Thymus (tissue), 11 donors: Measurements from ENCODE around the gene DSCAM. TPM values are rescaled to one million over a fixed set of nuclear protein-coding genes. Genes with fewer than 3 reads are reported as not detected.

Source experiments
- DNase-seq, 9 donors: peaks; one replicate each; pipeline ENCODE4 v3.0.0-alpha.2; 2013; ENCODE audit warnings: low spot score in 9 of 9, low read depth in 6 of 9, missing footprints in 1 of 9
- H3K27ac ChIP-seq, 2 donors: one replicate each; pipeline ENCODE4 v1.5.1; 2013; ENCODE audit warnings: control low read depth in 1 of 2, low read depth in 1 of 2, low read length in 1 of 2, mild to moderate bottlenecking in 1 of 2, moderate library complexity in 1 of 2
- H3K27me3 ChIP-seq, 2 donors: one replicate each; pipeline ENCODE4 v1.5.1; 2013; ENCODE audit warnings: low read length in 1 of 2; ENCODE audit not compliant: control insufficient read depth in 2 of 2, insufficient read depth in 1 of 2
- H3K36me3 ChIP-seq, 2 donors: one replicate each; pipeline ENCODE4 v1.5.1; 2013; ENCODE audit warnings: low read length in 1 of 2, mild to moderate bottlenecking in 1 of 2, moderate library complexity in 1 of 2; ENCODE audit not compliant: control insufficient read depth in 2 of 2, insufficient read depth in 2 of 2
- H3K4me1 ChIP-seq, 2 donors: one replicate each; pipeline ENCODE4 v1.5.1; 2013; ENCODE audit warnings: low read length in 2 of 2; ENCODE audit not compliant: control insufficient read depth in 2 of 2, insufficient read depth in 2 of 2
- H3K4me3 ChIP-seq, 2 donors: one replicate each; pipeline ENCODE4 v1.5.1; 2013; ENCODE audit warnings: low read length in 2 of 2, control low read depth in 1 of 2, mild to moderate bottlenecking in 1 of 2
- H3K9me3 ChIP-seq, 2 donors: one replicate each; pipeline ENCODE4 v1.5.1; 2013; ENCODE audit warnings: low read length in 1 of 2, mild to moderate bottlenecking in 1 of 2; ENCODE audit not compliant: control insufficient read depth in 2 of 2, insufficient read depth in 1 of 2
- WGBS: extraction: QIAGEN DNeasy Blood & Tissue Kit; methylation state at CpG from one replicate; pipeline ENCODE4 v1.1.7; 2013; 5-methylcytosine and 5-hydroxymethylcytosine counted together
- polyA plus RNA-seq: library from polyadenylated mRNA; stranded (reverse); fragments of 200-250 nt; gene quantifications from one replicate; pipeline ENCODE4 v1.2.3, GENCODE V29; 2013
- total RNA-seq: library from RNA; stranded (reverse); fragments of 120-200 nt; gene quantifications from one replicate; pipeline ENCODE4 v1.2.4, GENCODE V29; 2013
- donor health status: healthy.

DSCAM gene
- total and polyA plus RNA-seq, 2 donors, result 0.02 to 0.05 TPM

- no peak overlapping the region for H3K4me3 ChIP-seq
- no peaks in the 10 kb centered on the region for H3K4me1 ChIP-seq
- H3K27ac ChIP-seq, result no peak overlapping the region
- peaks cover 0 to 7% of the 10 kb centered on the region in 2 donors for H3K9me3 ChIP-seq
- WGBS, result 95% methylated on average over 4 of the region's 4 CpGs
- H3K36me3 ChIP-seq, result no peaks in the 10 kb centered on the region
- no peak for DNase-seq
- no peaks in the 10 kb centered on the region for H3K27me3 ChIP-seq
Observed at GRCh38 chr21:40613546-40614030, 233.4 kb downstream of the DSCAM start.

GRCh38 chr21:40610345-40610744, 236.6 kb downstream of the DSCAM start:
- WGBS, result 91% methylated on average over 6 of the region's 6 CpGs
- DNase-seq, result no peak

GRCh38 chr21:40606341-40606740, 240.6 kb downstream of the DSCAM start:
- Histone ChIP-seq H3K4me1 (no peaks in the 10 kb centered on the region), H3K27ac (no peak overlapping the region), H3K9me3 (no peaks in the 10 kb centered on the region), H3K4me3 (no peak overlapping the region), H3K36me3 (no peaks in the 10 kb centered on the region), H3K27me3 (no peaks in the 10 kb centered on the region)
- WGBS, result 75% methylated on average over 2 of the region's 2 CpGs
- no peak for DNase-seq

More at GRCh38 chr21:40610345-40610744, 236.6 kb downstream of the DSCAM start:
- Histone ChIP-seq H3K4me3 (no peak overlapping the region), H3K4me1 (no peaks in the 10 kb centered on the region), H3K36me3 (no peaks in the 10 kb centered on the region), H3K27me3 (no peaks in the 10 kb centered on the region), H3K9me3 (no peaks in the 10 kb centered on the region), H3K27ac (no peak overlapping the region)

GRCh38 chr21:40605094-40605493, 241.9 kb downstream of the DSCAM start:
- Histone ChIP-seq H3K9me3 (no peaks in the 10 kb centered on the region), H3K27me3 (no peaks in the 10 kb centered on the region), H3K4me1 (no peaks in the 10 kb centered on the region), H3K4me3 (no peak overlapping the region), H3K27ac (no peak overlapping the region), H3K36me3 (no peaks in the 10 kb centered on the region)
- WGBS, result 94% methylated on average over 4 of the region's 4 CpGs
- DNase-seq, result no peak

- H3K27me3 ChIP-seq, result no peaks in the 10 kb centered on the region
- no peaks in the 10 kb centered on the region for H3K4me1 ChIP-seq
- H3K27ac ChIP-seq, result no peak overlapping the region
- DNase-seq, result no peak
- H3K36me3 ChIP-seq, result no peaks in the 10 kb centered on the region
- H3K9me3 ChIP-seq, result no peaks in the 10 kb centered on the region
- H3K4me3 ChIP-seq, result no peak overlapping the region
- 94% methylated on average over 1 of the region's 1 CpG for WGBS
Observed at GRCh38 chr21:40603774-40604173, 243.2 kb downstream of the DSCAM start.

- Histone ChIP-seq H3K36me3 (no peaks in the 10 kb centered on the region), H3K9me3 (no peaks in the 10 kb centered on the region), H3K27ac (no peak overlapping the region), H3K4me1 (no peaks in the 10 kb centered on the region), H3K27me3 (no peaks in the 10 kb centered on the region), H3K4me3 (no peak overlapping the region)
- WGBS, result 95% methylated on average over 4 of the region's 4 CpGs
- DNase-seq, result no peak
Observed at GRCh38 chr21:40602080-40602479, 244.9 kb downstream of the DSCAM start.

- 93% methylated on average over 8 of the region's 8 CpGs for WGBS
Observed at GRCh38 chr21:40595806-40596205, 251.2 kb downstream of the DSCAM start.

GRCh38 chr21:40587736-40588346, 259.1 kb downstream of the DSCAM start:
- Histone ChIP-seq H3K27me3 (no peaks in the 10 kb centered on the region), H3K4me3 (no peak overlapping the region), H3K36me3 (no peaks in the 10 kb centered on the region), H3K4me1 (no peaks in the 10 kb centered on the region), H3K9me3 (no peaks in the 10 kb centered on the region), H3K27ac (no peak overlapping the region)
- no peak for DNase-seq
- 96% methylated on average over 3 of the region's 3 CpGs for WGBS

More at GRCh38 chr21:40595806-40596205, 251.2 kb downstream of the DSCAM start:
- H3K36me3 ChIP-seq, result no peaks in the 10 kb centered on the region
- DNase-seq, result no peak
- no peaks in the 10 kb centered on the region for H3K4me1 ChIP-seq
- H3K9me3 ChIP-seq, result peaks cover 0 to 3% of the 10 kb centered on the region in 2 donors
- H3K27me3 ChIP-seq, result no peaks in the 10 kb centered on the region
- no peak overlapping the region for H3K4me3 ChIP-seq
- H3K27ac ChIP-seq, result no peak overlapping the region

GRCh38 chr21:40586575-40586974, 260.4 kb downstream of the DSCAM start:
- Histone ChIP-seq H3K36me3 (no peaks in the 10 kb centered on the region), H3K27ac (no peak overlapping the region), H3K4me3 (no peak overlapping the region), H3K27me3 (no peaks in the 10 kb centered on the region), H3K9me3 (no peaks in the 10 kb centered on the region), H3K4me1 (no peaks in the 10 kb centered on the region)
- no peak for DNase-seq
- 89% methylated on average over 2 of the region's 2 CpGs for WGBS
